ENCODE results near the gene SCAP. TPM values are rescaled to one million over a fixed set of nuclear protein-coding genes. Genes with fewer than 3 reads are reported as not detected.

Gene SCAP
- total and polyA plus RNA-seq, 2 of the 13 experiments (the other 11 are each of a cell fraction or from before 2014, with no cell fraction given), result 40.4 to 53.3 TPM

GRCh38 chr3:47381317-47382157 lies 94.2 kb downstream of the SCAP start (continued):
- TF ChIP-seq, protein P1, sequence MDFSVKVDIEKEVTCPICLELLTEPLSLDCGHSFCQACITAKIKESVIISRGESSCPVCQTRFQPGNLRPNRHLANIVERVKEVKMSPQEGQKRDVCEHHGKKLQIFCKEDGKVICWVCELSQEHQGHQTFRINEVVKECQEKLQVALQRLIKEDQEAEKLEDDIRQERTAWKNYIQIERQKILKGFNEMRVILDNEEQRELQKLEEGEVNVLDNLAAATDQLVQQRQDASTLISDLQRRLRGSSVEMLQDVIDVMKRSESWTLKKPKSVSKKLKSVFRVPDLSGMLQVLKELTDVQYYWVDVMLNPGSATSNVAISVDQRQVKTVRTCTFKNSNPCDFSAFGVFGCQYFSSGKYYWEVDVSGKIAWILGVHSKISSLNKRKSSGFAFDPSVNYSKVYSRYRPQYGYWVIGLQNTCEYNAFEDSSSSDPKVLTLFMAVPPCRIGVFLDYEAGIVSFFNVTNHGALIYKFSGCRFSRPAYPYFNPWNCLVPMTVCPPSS (IDR thresholded peaks at IDR 0.05), result no peak
- no peak for TF ChIP-seq PTBP1 (IDR thresholded peaks at IDR 0.05; ENCODE audit: low read depth, low read length, poor library complexity, severe bottlenecking)
- TF ChIP-seq YEATS4 (CRISPR knock-in tag; IDR thresholded peaks at IDR 0.05; ENCODE audit: borderline replicate concordance), result no peak
- no peak for TF ChIP-seq TEAD2 (CRISPR knock-in tag; IDR thresholded peaks at IDR 0.05)
- TF ChIP-seq HNF4G (IDR thresholded peaks at IDR 0.05; ENCODE audit: borderline replicate concordance, low read depth, low read length), result no peak
- no peak for TF ChIP-seq HNF4G (CRISPR knock-in tag; IDR thresholded peaks at IDR 0.05; ENCODE audit: borderline replicate concordance, low read depth)
- TF ChIP-seq MIER2 (CRISPR knock-in tag; IDR thresholded peaks at IDR 0.05), result no peak
- no peak for TF ChIP-seq TBL1XR1 (IDR thresholded peaks at IDR 0.05; ENCODE audit: borderline replicate concordance, low read length, partially characterized antibody)
- TF ChIP-seq, protein P2, sequence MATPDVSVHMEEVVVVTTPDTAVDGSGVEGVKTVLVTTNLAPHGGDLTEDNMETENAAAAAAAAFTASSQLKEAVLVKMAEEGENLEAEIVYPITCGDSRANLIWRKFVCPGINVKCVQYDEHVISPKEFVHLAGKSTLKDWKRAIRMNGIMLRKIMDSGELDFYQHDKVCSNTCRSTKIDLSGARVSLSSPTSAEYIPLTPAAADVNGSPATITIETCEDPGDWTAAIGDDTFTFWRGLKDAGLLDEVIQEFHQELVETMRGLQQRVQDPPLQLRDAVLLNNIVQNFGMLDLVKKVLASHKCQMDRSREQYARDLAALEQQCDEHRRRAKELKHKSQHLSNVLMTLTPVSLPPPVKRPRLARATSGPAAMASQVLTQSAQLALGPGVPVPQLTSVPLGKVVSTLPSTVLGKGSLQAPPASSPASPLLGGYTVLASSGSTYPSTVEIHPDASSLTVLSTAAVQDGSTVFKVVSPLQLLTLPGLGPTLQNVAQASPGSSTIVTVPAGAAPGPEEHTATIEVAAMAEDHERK (CRISPR knock-in tag; IDR thresholded peaks at IDR 0.05; ENCODE audit: low read depth), result no peak
- TF ChIP-seq TFDP2 (CRISPR knock-in tag; IDR thresholded peaks at IDR 0.05), result peak; percentile 50; the same call in 1 of the 2 replicates
- TF ChIP-seq, protein P3, sequence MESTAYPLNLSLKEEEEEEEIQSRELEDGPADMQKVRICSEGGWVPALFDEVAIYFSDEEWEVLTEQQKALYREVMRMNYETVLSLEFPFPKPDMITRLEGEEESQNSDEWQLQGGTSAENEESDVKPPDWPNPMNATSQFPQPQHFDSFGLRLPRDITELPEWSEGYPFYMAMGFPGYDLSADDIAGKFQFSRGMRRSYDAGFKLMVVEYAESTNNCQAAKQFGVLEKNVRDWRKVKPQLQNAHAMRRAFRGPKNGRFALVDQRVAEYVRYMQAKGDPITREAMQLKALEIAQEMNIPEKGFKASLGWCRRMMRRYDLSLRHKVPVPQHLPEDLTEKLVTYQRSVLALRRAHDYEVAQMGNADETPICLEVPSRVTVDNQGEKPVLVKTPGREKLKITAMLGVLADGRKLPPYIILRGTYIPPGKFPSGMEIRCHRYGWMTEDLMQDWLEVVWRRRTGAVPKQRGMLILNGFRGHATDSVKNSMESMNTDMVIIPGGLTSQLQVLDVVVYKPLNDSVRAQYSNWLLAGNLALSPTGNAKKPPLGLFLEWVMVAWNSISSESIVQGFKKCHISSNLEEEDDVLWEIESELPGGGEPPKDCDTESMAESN (CRISPR knock-in tag; conservative IDR thresholded peaks at IDR 0.05), result no peak
- no peak for TF ChIP-seq SMAD1 (CRISPR knock-in tag; IDR thresholded peaks at IDR 0.05; ENCODE audit: borderline replicate concordance, low read depth)
- no peak for TF ChIP-seq GRHL1 (CRISPR knock-in tag; conservative IDR thresholded peaks at IDR 0.05)
- peak; percentile 71 for TF ChIP-seq POLR2AphosphoS5 (IDR thresholded peaks at IDR 0.05; ENCODE audit: low read depth, low read length)
- TF ChIP-seq ZNF670 (CRISPR knock-in tag; IDR thresholded peaks at IDR 0.05; ENCODE audit: borderline replicate concordance), result no peak
- no peak for TF ChIP-seq NAIF1 (CRISPR knock-in tag; IDR thresholded peaks at IDR 0.05; ENCODE audit: borderline replicate concordance)
- no peak for TF ChIP-seq RARA (CRISPR knock-in tag; IDR thresholded peaks at IDR 0.05)
- no peak for TF ChIP-seq ZNF660 (CRISPR knock-in tag; IDR thresholded peaks at IDR 0.05; ENCODE audit: borderline replicate concordance, low read depth)
- no peak for TF ChIP-seq LBX2 (CRISPR knock-in tag; IDR thresholded peaks at IDR 0.05; ENCODE audit: borderline replicate concordance)
- TF ChIP-seq ZNF761 (CRISPR knock-in tag; conservative IDR thresholded peaks at IDR 0.05), result 0 out of 2 replicates have a peak, but pooled peaks have one; percentile 38

Measured in HepG2 (cell line).